PC-3 (cell line): ENCODE data around the gene PPP1R26. TPM values are rescaled to one million over a fixed set of nuclear protein-coding genes. Genes with fewer than 3 reads are reported as not detected.
A peak's percentile ranks its signal among the peaks of the same experiment; 100 is the strongest.

Experiments used
- ATAC-seq: fragments of 200-7000 bp; cut with Tn5 transposase; 2 replicates; pipeline ENCODE4 v1.9.1; 2020; ENCODE audit warnings: mild to moderate bottlenecking, moderate library complexity
- BruUV-seq: library from RNA; stranded (reverse); fragments of 400-500 nt; replicated peaks from 2 replicates; lab custom pipeline; 2021; lab: Mats Ljungman, UMichigan
- CTCF ChIA-PET: fragments of 300-600 bp; sonication (Branson Sonifier 250); formaldehyde crosslinking; loops from one replicate; lab custom pipeline; 2022; ENCODE audit warnings: antibody characterized with exemption; lab: Charles Lee
- POLR2A ChIA-PET: fragments of 300-600 bp; sonication (Branson Sonifier 250); formaldehyde crosslinking; loops from one replicate; lab custom pipeline; 2022; ENCODE audit warnings: antibody characterized with exemption; ENCODE audit not compliant: unreplicated experiment; lab: Charles Lee
- DNase-seq: peaks from one replicate; pipeline ENCODE4 v3.0.0-alpha.2; 2015
- H2AFZ ChIP-seq: fragments of 300-600 bp; sonication (generic); 2 replicates; pipeline ENCODE4 v1.6.0; 2016; ENCODE audit warnings: antibody characterized with exemption, low read length
- H3F3A ChIP-seq: fragments of 300-600 bp; sonication (generic); one replicate; pipeline ENCODE4 v1.6.0; 2017; ENCODE audit warnings: antibody characterized with exemption, low read length, control low read depth, mild to moderate bottlenecking; ENCODE audit not compliant: unreplicated experiment
- H3K27ac ChIP-seq: fragments of 300-600 bp; sonication (generic); 2 replicates; pipeline ENCODE4 v1.5.1; 2016; ENCODE audit warnings: mild to moderate bottlenecking, low read length
- H3K27me3 ChIP-seq: fragments of 300-600 bp; sonication (generic); 2 replicates; pipeline ENCODE4 v1.6.1; 2016; ENCODE audit warnings: low read length, mixed read lengths
- H3K36me3 ChIP-seq: fragments of 300-600 bp; sonication (generic); 2 replicates; pipeline ENCODE4 v1.6.1; 2016; ENCODE audit warnings: low read depth, mixed run types, low read length, mixed read lengths
- H3K4me1 ChIP-seq: fragments of 300-600 bp; sonication (generic); 2 replicates; pipeline ENCODE4 v1.5.1; 2016; ENCODE audit warnings: low read length; ENCODE audit not compliant: insufficient read depth
- H3K4me2 ChIP-seq: fragments of 300-600 bp; sonication (generic); 2 replicates; pipeline ENCODE4 v1.6.0; 2016; ENCODE audit warnings: low read length
- H3K4me3 ChIP-seq: fragments of 300-600 bp; sonication (generic); 2 replicates; pipeline ENCODE4 v1.5.1; 2016; ENCODE audit warnings: mild to moderate bottlenecking, low read length, mixed read lengths
- H3K79me2 ChIP-seq: fragments of 300-600 bp; sonication (generic); 2 replicates; pipeline ENCODE4 v1.6.1; 2017; ENCODE audit warnings: low read length, mixed read lengths
- H3K9ac ChIP-seq: fragments of 300-600 bp; sonication (generic); 2 replicates; pipeline ENCODE4 v1.6.0; 2016; ENCODE audit warnings: mild to moderate bottlenecking, low read length
- H3K9me2 ChIP-seq: fragments of 300-600 bp; sonication (generic); replicated peaks from 2 replicates; pipeline ENCODE4 v1.6.1; 2016; ENCODE audit warnings: mixed run types, low read length, mixed read lengths
- H3K9me3 ChIP-seq: fragments of 300-600 bp; sonication (generic); 2 replicates; pipeline ENCODE4 v1.6.1; 2016; ENCODE audit warnings: low read length, mixed read lengths
- H4K20me1 ChIP-seq: fragments of 300-600 bp; sonication (generic); 2 replicates; pipeline ENCODE4 v1.6.1; 2016; ENCODE audit warnings: low read length, mixed read lengths
- EZH2 ChIP-seq: fragments of 300-600 bp; sonication (generic); IDR thresholded peaks from one replicate; pipeline ENCODE4 v1.6.1; 2017; ENCODE audit warnings: antibody characterized with exemption, mild to moderate bottlenecking, low read length; ENCODE audit not compliant: unreplicated experiment
- EZH2phosphoT487 ChIP-seq: fragments of 300-600 bp; sonication (generic); IDR thresholded peaks from 2 replicates; pipeline ENCODE4 v1.6.1; 2018; ENCODE audit warnings: mild to moderate bottlenecking, antibody characterized with exemption, low read length, borderline replicate concordance
- intact Hi-C: fragments of 100-400 bp; cut with micrococcal nuclease; formaldehyde crosslinking; loops from 2 replicates; pipeline ENCODE4 v1.9.0; 2023
- total RNA-seq: library from RNA; depleted of rRNA; stranded (reverse); fragments of >200 nt; gene quantifications from 2 replicates; pipeline ENCODE4 v1.2.3, GENCODE V29; 2014
- TF ChIP-seq, protein P1 (sequence below): fragments of 300-600 bp; sonication (generic); conservative IDR thresholded peaks from 2 replicates; pipeline ENCODE4 v1.5.1; 2017; ENCODE audit warnings: antibody characterized with exemption, low read depth, mild to moderate bottlenecking, low read length

PPP1R26 gene
- total RNA-seq, 1 experiment from 2014 or later, result 22.6 TPM

- TF ChIP-seq EZH2phosphoT487 (no peak), EZH2 (no peak)
- TF ChIP-seq, protein P1, sequence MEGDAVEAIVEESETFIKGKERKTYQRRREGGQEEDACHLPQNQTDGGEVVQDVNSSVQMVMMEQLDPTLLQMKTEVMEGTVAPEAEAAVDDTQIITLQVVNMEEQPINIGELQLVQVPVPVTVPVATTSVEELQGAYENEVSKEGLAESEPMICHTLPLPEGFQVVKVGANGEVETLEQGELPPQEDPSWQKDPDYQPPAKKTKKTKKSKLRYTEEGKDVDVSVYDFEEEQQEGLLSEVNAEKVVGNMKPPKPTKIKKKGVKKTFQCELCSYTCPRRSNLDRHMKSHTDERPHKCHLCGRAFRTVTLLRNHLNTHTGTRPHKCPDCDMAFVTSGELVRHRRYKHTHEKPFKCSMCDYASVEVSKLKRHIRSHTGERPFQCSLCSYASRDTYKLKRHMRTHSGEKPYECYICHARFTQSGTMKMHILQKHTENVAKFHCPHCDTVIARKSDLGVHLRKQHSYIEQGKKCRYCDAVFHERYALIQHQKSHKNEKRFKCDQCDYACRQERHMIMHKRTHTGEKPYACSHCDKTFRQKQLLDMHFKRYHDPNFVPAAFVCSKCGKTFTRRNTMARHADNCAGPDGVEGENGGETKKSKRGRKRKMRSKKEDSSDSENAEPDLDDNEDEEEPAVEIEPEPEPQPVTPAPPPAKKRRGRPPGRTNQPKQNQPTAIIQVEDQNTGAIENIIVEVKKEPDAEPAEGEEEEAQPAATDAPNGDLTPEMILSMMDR, result no peak
Observed at GRCh38 chr9:135516132-135516860, 36.7 kb downstream of the PPP1R26 start.

GRCh38 chr9:135517407-135517822 is 37.8 kb downstream of the PPP1R26 start:
- no peaks in the 10 kb centered on the region for H3K36me3 ChIP-seq
- ATAC-seq (no peak), DNase-seq (no peak)
- H3K9ac ChIP-seq, result no peak overlapping the region
- no peaks in the 10 kb centered on the region for H4K20me1 ChIP-seq
- no peaks in the 10 kb centered on the region for H3K79me2 ChIP-seq
- BruUV-seq, result no TSS peak
- H3K4me2 ChIP-seq, result no peak overlapping the region
- intact Hi-C loops, result no loop called here
- POLR2A ChIA-PET, result no interaction called here
- H3K4me3 ChIP-seq, result no peak overlapping the region
- H3K9me3 ChIP-seq, result no peaks in the 10 kb centered on the region
- no peaks in the 10 kb centered on the region for H3K9me2 ChIP-seq
- H3K27ac ChIP-seq, result no peak overlapping the region
- CTCF ChIA-PET, result no interaction called here
- no peaks in the 10 kb centered on the region for H3K4me1 ChIP-seq
- H3F3A ChIP-seq, result no peaks in the 10 kb centered on the region
- H3K27me3 ChIP-seq, result no peaks in the 10 kb centered on the region
- TF ChIP-seq EZH2, result no peak
- no peak for TF ChIP-seq EZH2phosphoT487
- TF ChIP-seq, protein P1, result no peak
- H2AFZ ChIP-seq, result no peak overlapping the region

More at GRCh38 chr9:135516132-135516860, 36.7 kb downstream of the PPP1R26 start:
- intact Hi-C loops, result no loop called here
- CTCF ChIA-PET, result no interaction called here
- 0 out of 2 replicates have a peak, but pooled peaks cover under 1% of the 10 kb centered on the region for H3K4me1 ChIP-seq
- no peaks in the 10 kb centered on the region for H4K20me1 ChIP-seq
- BruUV-seq, result no TSS peak
- no peaks in the 10 kb centered on the region for H3K9me3 ChIP-seq
- ATAC-seq (no peak), DNase-seq (peak; percentile 13)
- no peaks in the 10 kb centered on the region for H3K79me2 ChIP-seq
- no peak overlapping the region for H3K4me3 ChIP-seq
- no peaks in the 10 kb centered on the region for H3K36me3 ChIP-seq
- POLR2A ChIA-PET, result no interaction called here
- no peaks in the 10 kb centered on the region for H3K27me3 ChIP-seq
- no peak overlapping the region for H3K9ac ChIP-seq
- H3K4me2 ChIP-seq, result no peak overlapping the region
- H3K27ac ChIP-seq, result no peak overlapping the region
- H3K9me2 ChIP-seq, result no peaks in the 10 kb centered on the region
- no peaks in the 10 kb centered on the region for H3F3A ChIP-seq
- H2AFZ ChIP-seq, result no peak overlapping the region
